Activated CD4-positive, alpha-beta T cell treated with anti-CD3 and anti-CD28 coated beads, Interleukin-2, amount 10 ng/mL, durations not matched to agents 7 days and 5 days (primary cell): ENCODE results near the gene CKS2. TPM values are rescaled to one million over a fixed set of nuclear protein-coding genes. Genes with fewer than 3 reads are reported as not detected.
A peak's percentile ranks its signal among the peaks of the same experiment; 100 is the strongest.

ENCODE experiments used
- CTCF ChIA-PET: fragments of 350-600 bp; sonication (Branson Sonifier 250); formaldehyde crosslinking; loops from one replicate; lab custom pipeline; 2021; ENCODE audit warnings: antibody characterized with exemption; lab: Charles Lee
- POLR2A ChIA-PET: fragments of 350-600 bp; sonication (Branson Sonifier 250); formaldehyde crosslinking; loops from one replicate; lab custom pipeline; 2021; ENCODE audit warnings: antibody characterized with exemption; lab: Charles Lee
- DNase-seq: peaks from one replicate; pipeline ENCODE4 v3.0.0-alpha.2; 2020
- H3K27ac Mint-ChIP-seq: one replicate; pipeline ENCODE4 v1.8.0; 2021; ENCODE audit warnings: mild to moderate bottlenecking, moderate library complexity, mixed read lengths
- H3K27me3 Mint-ChIP-seq: one replicate; pipeline ENCODE4 v1.8.0; 2021; ENCODE audit warnings: mixed read lengths
- H3K36me3 Mint-ChIP-seq: one replicate; pipeline ENCODE4 v1.8.0; 2021; ENCODE audit warnings: low read depth, mixed read lengths
- H3K4me1 Mint-ChIP-seq: one replicate; pipeline ENCODE4 v1.8.0; 2021; ENCODE audit warnings: mixed read lengths
- H3K4me3 Mint-ChIP-seq: one replicate; pipeline ENCODE4 v1.8.0; 2021; ENCODE audit warnings: mild to moderate bottlenecking, moderate library complexity, mixed read lengths
- H3K9me3 Mint-ChIP-seq: one replicate; pipeline ENCODE4 v1.8.0; 2021; ENCODE audit warnings: mixed read lengths
- microRNA-seq: library from miRNA; unstranded; fragments of <30 nt; microRNA quantifications from one replicate; pipeline ENCODE4 v1.2.0, GENCODE V29; 2021; ENCODE audit warnings: borderline microRNAs expressed, borderline replicate concordance
- total RNA-seq, 2 experiments: library from RNA; stranded (reverse); gene quantifications; one replicate each; pipeline ENCODE4 v1.2.3, GENCODE V29; 2021

CKS2 gene
- total RNA-seq, 2 experiments from 2014 or later = 170 to 206 TPM

DNA sequence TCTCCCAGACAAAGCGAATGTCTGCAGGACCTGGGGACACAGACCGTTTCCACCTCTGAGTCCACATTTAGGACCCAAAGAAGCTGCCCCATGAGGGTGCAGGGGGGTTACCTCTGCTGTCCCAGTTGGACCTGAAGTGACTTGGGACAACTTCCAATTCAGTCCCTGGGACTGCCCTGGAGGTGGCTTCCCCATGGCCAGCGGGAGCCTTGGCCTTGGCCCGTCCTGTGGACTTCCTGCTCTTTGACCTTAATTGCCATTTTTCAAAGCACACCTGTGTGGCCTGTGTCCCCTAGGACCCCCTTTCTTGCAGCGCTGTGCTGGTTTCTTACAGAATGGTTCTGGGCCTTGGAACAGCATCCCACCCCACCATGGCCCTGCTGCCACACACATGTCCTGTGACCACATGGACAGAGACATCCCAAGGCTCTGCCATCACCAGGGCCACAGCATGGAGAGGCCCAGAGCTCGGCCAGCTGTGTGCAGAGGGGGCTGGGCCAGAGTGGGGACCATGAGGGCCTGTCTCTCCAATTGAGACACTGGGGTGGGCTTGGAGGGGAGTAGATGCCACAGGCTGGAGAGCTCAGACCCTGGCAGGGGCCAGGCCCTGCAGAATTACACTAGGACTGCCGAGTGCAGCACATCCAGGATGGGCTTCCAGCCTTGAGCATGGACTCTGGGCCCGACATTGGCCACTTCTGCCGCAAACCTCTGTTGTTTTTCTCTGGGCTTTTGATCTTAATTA, 53.1 kb downstream of the CKS2 start:
- DNase-seq = no peak
- no peak overlapping the region for H3K4me3 Mint-ChIP-seq
- ChIA-PET POLR2A (interaction anchor here (0.5 kb wide), 1 partner anchor 12 kb away, joined by 5 read pairs; no protein-coding TSS in a partner anchor), CTCF (no interaction called here)
- H3K9me3 Mint-ChIP-seq = no peaks in the 10 kb centered on the region
- H3K27ac Mint-ChIP-seq = peak overlapping the region; percentile 19
- H3K4me1 Mint-ChIP-seq = peaks cover 4% of the 10 kb centered on the region
- H3K27me3 Mint-ChIP-seq = no peaks in the 10 kb centered on the region
- peaks cover 29% of the 10 kb centered on the region for H3K36me3 Mint-ChIP-seq

GRCh38 chr9:89364666-89365531, 53.9 kb downstream of the CKS2 start:
- Mint-ChIP-seq H3K4me1 (peaks cover 4% of the 10 kb centered on the region), H3K9me3 (no peaks in the 10 kb centered on the region), H3K36me3 (peaks cover 25% of the 10 kb centered on the region), H3K27ac (no peak overlapping the region), H3K27me3 (no peaks in the 10 kb centered on the region), H3K4me3 (no peak overlapping the region)
- ChIA-PET POLR2A (interaction anchor here (0.5 kb wide), 1 partner anchor 11 kb away, joined by 5 read pairs; no protein-coding TSS in a partner anchor), CTCF (interaction anchor here (1.3 kb wide), 1 partner anchor 184 kb away, joined by 3 read pairs; no protein-coding TSS in a partner anchor)
- no peak for DNase-seq

DNA sequence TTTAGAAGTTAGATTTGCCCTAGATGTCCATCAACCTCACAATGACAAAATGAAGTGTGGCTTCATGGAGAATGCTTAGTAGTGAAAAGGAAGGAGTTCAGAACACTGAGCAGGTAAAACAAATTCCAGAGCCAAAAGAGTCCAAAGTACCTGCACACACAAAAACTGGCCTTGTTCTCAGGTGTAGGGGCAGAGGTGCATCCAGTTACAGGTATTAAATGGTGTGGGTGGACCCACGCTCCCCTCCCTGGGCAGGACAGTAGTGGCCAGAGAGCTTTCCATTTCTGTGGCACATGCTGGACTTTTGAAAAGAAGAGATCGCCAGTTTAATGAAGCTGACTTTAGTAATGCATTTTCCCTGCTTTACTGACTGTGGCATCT, 54.5 kb downstream of the CKS2 start:
- POLR2A ChIA-PET = no interaction called here
- CTCF ChIA-PET = interaction anchor here (1.3 to 2.2 kb wide), 2 partner anchors 8 to 183 kb away, joined by 3 to 8 read pairs; no protein-coding TSS in a partner anchor
- Mint-ChIP-seq H3K4me3 (no peak overlapping the region), H3K4me1 (peaks cover 1% of the 10 kb centered on the region), H3K27me3 (no peaks in the 10 kb centered on the region), H3K9me3 (no peaks in the 10 kb centered on the region), H3K27ac (no peak overlapping the region), H3K36me3 (peaks cover 21% of the 10 kb centered on the region)
- DNase-seq = no peak

Small RNAs within 50 kb of the gene (microRNA-seq; reads per million reads assigned to microRNA genes)
- gene MIR3153 = not detected

Other genes with a start within 250 kb of the CKS2 start
- gene SHC3, start 132.4 kb upstream of the CKS2 start, total RNA-seq = not detected
- 10 to 100 TPM; 43.4 to 46.0 TPM for gene SECISBP2, start 7.3 kb downstream of the CKS2 start, total RNA-seq
- gene SEMA4D, start 186.9 kb downstream of the CKS2 start, total RNA-seq = 100 to 1,000 TPM; 334 to 336 TPM